Measurements from ENCODE around the gene DSEL.

The DSEL gene

GRCh38 chr18:67516539-67517443, at the start of gene DSEL:
Gene DSEL, minus strand, starts transcription at chr18:67516720. Its CDS starts 2,112 bp downstream, at chr18:67514608.
- DNase-seq: peak; percentile 98

GRCh38 chr18:67553437-67553836, 36.9 kb upstream of the DSEL start:
- no peak for DNase-seq

GRCh38 chr18:67550872-67551520, 34.5 kb upstream of the DSEL start:
- no peak for DNase-seq

- no peak for DNase-seq
Observed at GRCh38 chr18:67549946-67550345, 33.4 kb upstream of the DSEL start.

GRCh38 chr18:67545681-67546080, 29.2 kb upstream of the DSEL start:
- DNase-seq: no peak

- no peak for DNase-seq
Observed at GRCh38 chr18:67540559-67540958, 24.0 kb upstream of the DSEL start.

- DNase-seq: no peak
Observed at GRCh38 chr18:67531929-67532328, 15.4 kb upstream of the DSEL start.

- DNase-seq: no peak
Observed at GRCh38 chr18:67525328-67526099, 9.0 kb upstream of the DSEL start.

GRCh38 chr18:67520351-67520921, 3.9 kb upstream of the DSEL start:
- DNase-seq: no peak

- DNase-seq: no peak
Observed at GRCh38 chr18:67519592-67519991, 3.1 kb upstream of the DSEL start.

GRCh38 chr18:67518566-67518965, 2.0 kb upstream of the DSEL start:
- DNase-seq: no peak

GRCh38 chr18:67517444-67517765, 885 bp upstream of the DSEL start:
- DNase-seq: no peak

GRCh38 chr18:67515942-67516538, 480 bp downstream of the DSEL start:
- peak; percentile 64 for DNase-seq

- no peak for DNase-seq
Observed at GRCh38 chr18:67514901-67515540, 1.5 kb downstream of the DSEL start.

- no peak for DNase-seq
Observed at GRCh38 chr18:67514465-67514864, 2.1 kb downstream of the DSEL start.

- no peak for DNase-seq
Observed at GRCh38 chr18:67513280-67513679, 3.2 kb downstream of the DSEL start.

- DNase-seq: no peak
Observed at GRCh38 chr18:67511840-67512239, 4.7 kb downstream of the DSEL start.

- DNase-seq: no peak
Observed at GRCh38 chr18:67510831-67511230, 5.7 kb downstream of the DSEL start.

GRCh38 chr18:67509741-67510391, 6.7 kb downstream of the DSEL start:
- no peak for DNase-seq

- no peak for DNase-seq
Observed at GRCh38 chr18:67508146-67508545, 8.4 kb downstream of the DSEL start.

GRCh38 chr18:67504739-67505138, 11.8 kb downstream of the DSEL start:
- DNase-seq: no peak
